ENCODE data around the gene GULP1. TPM values are rescaled to one million over a fixed set of nuclear protein-coding genes. Genes with fewer than 3 reads are reported as not detected.
"Not testable (repeated sequence)": the region's sequence is repeated elsewhere in the genome, so short reads cannot be mapped to it uniquely, and the experiment has no call there.

Gene GULP1
- total and polyA plus RNA-seq, 2 donors, result 36.2 to 119 TPM

- 51% methylated on average over 1 of the region's 1 CpG for WGBS
- H3K27ac ChIP-seq (ENCODE audit: low read depth), result no peak overlapping the region
- no peaks in the 10 kb centered on the region for H3K36me3 ChIP-seq (ENCODE audit: insufficient read depth)
- DNase-seq (ENCODE audit: extremely low spot score), result no peak
- no peak overlapping the region for H3K4me3 ChIP-seq (ENCODE audit: low read depth, low read length)
- H3K4me1 ChIP-seq (ENCODE audit: insufficient read depth), result no peaks in the 10 kb centered on the region
These were observed 232.2 kb downstream of the GULP1 start for GRCh38 chr2:188523919-188524318.

GRCh38 chr2:188524519-188525113 lies 232.9 kb downstream of the GULP1 start:
- 2% methylated on average over 2 of the region's 2 CpGs for WGBS
- Histone ChIP-seq H3K27ac (ENCODE audit: low read depth) (no peak overlapping the region), H3K36me3 (ENCODE audit: insufficient read depth) (no peaks in the 10 kb centered on the region), H3K4me3 (ENCODE audit: low read depth, low read length) (no peak overlapping the region), H3K4me1 (ENCODE audit: insufficient read depth) (no peaks in the 10 kb centered on the region)
- peak; percentile 76 for DNase-seq (ENCODE audit: extremely low spot score)

GRCh38 chr2:188526701-188527100 lies 235.0 kb downstream of the GULP1 start:
- H3K27ac ChIP-seq (ENCODE audit: low read depth), result no peak overlapping the region
- no peak for DNase-seq (ENCODE audit: extremely low spot score)
- H3K4me3 ChIP-seq (ENCODE audit: low read depth, low read length), result no peak overlapping the region

GRCh38 chr2:188527141-188527540 lies 235.5 kb downstream of the GULP1 start:
- no peaks in the 10 kb centered on the region for H3K4me1 ChIP-seq (ENCODE audit: insufficient read depth)
- 32% methylated on average over 1 of the region's 1 CpG for WGBS
- no peak overlapping the region for H3K4me3 ChIP-seq (ENCODE audit: low read depth, low read length)
- peak overlapping the region; percentile 5 for H3K27ac ChIP-seq (ENCODE audit: low read depth)
- no peaks in the 10 kb centered on the region for H3K36me3 ChIP-seq (ENCODE audit: insufficient read depth)
- DNase-seq (ENCODE audit: extremely low spot score), result no peak

More at GRCh38 chr2:188526701-188527100, 235.0 kb downstream of the GULP1 start:
- Histone ChIP-seq H3K36me3 (ENCODE audit: insufficient read depth) (no peaks in the 10 kb centered on the region), H3K4me1 (ENCODE audit: insufficient read depth) (no peaks in the 10 kb centered on the region)

- Histone ChIP-seq H3K4me3 (ENCODE audit: low read depth, low read length) (no peak overlapping the region), H3K36me3 (ENCODE audit: insufficient read depth) (no peaks in the 10 kb centered on the region), H3K4me1 (ENCODE audit: insufficient read depth) (no peaks in the 10 kb centered on the region), H3K27ac (ENCODE audit: low read depth) (no peak overlapping the region)
- WGBS, result 36% methylated on average over 5 of the region's 5 CpGs
- no peak for DNase-seq (ENCODE audit: extremely low spot score)
These were observed 235.9 kb downstream of the GULP1 start for GRCh38 chr2:188527581-188527993.

- DNase-seq (ENCODE audit: extremely low spot score), result no peak
- whole genome bisulfite sequencing, result 64% methylated on average over 1 of the region's 1 CpG
- H3K36me3 ChIP-seq (ENCODE audit: insufficient read depth), result no peaks in the 10 kb centered on the region
- no peak overlapping the region for H3K4me3 ChIP-seq (ENCODE audit: low read depth, low read length)
- no peak overlapping the region for H3K27ac ChIP-seq (ENCODE audit: low read depth)
- no peaks in the 10 kb centered on the region for H3K4me1 ChIP-seq (ENCODE audit: insufficient read depth)
These were observed 238.0 kb downstream of the GULP1 start for GRCh38 chr2:188529710-188530109.

GRCh38 chr2:188534875-188535274 lies 243.2 kb downstream of the GULP1 start:
- H3K36me3 ChIP-seq (ENCODE audit: insufficient read depth), result no peaks in the 10 kb centered on the region
- 96% methylated on average over 2 of the region's 2 CpGs for WGBS
- DNase-seq (ENCODE audit: extremely low spot score), result no peak

GRCh38 chr2:188551671-188552070 lies 260.0 kb downstream of the GULP1 start:
- Histone ChIP-seq H3K36me3 (ENCODE audit: insufficient read depth) (no peaks in the 10 kb centered on the region), H3K4me1 (ENCODE audit: insufficient read depth) (no peaks in the 10 kb centered on the region), H3K27ac (ENCODE audit: low read depth) (no peak overlapping the region), H3K4me3 (ENCODE audit: low read depth, low read length) (no peak overlapping the region)
- 79% methylated on average over 3 of the region's 3 CpGs for WGBS
- DNase-seq (ENCODE audit: extremely low spot score), result no peak

More at GRCh38 chr2:188534875-188535274, 243.2 kb downstream of the GULP1 start:
- Histone ChIP-seq H3K4me1 (ENCODE audit: insufficient read depth) (no peaks in the 10 kb centered on the region), H3K4me3 (ENCODE audit: low read depth, low read length) (no peak overlapping the region), H3K27ac (ENCODE audit: low read depth) (no peak overlapping the region)

- Histone ChIP-seq H3K27ac (ENCODE audit: low read depth) (no peak overlapping the region), H3K4me1 (ENCODE audit: insufficient read depth) (no peaks in the 10 kb centered on the region), H3K36me3 (ENCODE audit: insufficient read depth) (no peaks in the 10 kb centered on the region), H3K4me3 (ENCODE audit: low read depth, low read length) (no peak overlapping the region)
- no peak for DNase-seq (ENCODE audit: extremely low spot score)
- WGBS, result 100% methylated on average over 1 of the region's 1 CpG
These were observed 265.4 kb downstream of the GULP1 start for GRCh38 chr2:188557081-188557480.

GRCh38 chr2:188559455-188559854 lies 267.8 kb downstream of the GULP1 start:
- H3K4me1 ChIP-seq (ENCODE audit: insufficient read depth); H3K4me3 ChIP-seq (ENCODE audit: low read depth, low read length): not testable (repeated sequence)
- WGBS, result 95% methylated on average over 2 of the region's 2 CpGs

GRCh38 chr2:188561473-188561979 lies 269.9 kb downstream of the GULP1 start:
- no peaks in the 10 kb centered on the region for H3K4me1 ChIP-seq (ENCODE audit: insufficient read depth)
- WGBS, result 93% methylated on average over 4 of the region's 4 CpGs
- DNase-seq (ENCODE audit: extremely low spot score), result no peak
- H3K27ac ChIP-seq (ENCODE audit: low read depth), result no peak overlapping the region
- H3K4me3 ChIP-seq (ENCODE audit: low read depth, low read length), result no peak overlapping the region
- no peaks in the 10 kb centered on the region for H3K36me3 ChIP-seq (ENCODE audit: insufficient read depth)

More at GRCh38 chr2:188559455-188559854, 267.8 kb downstream of the GULP1 start:
- DNase-seq (ENCODE audit: extremely low spot score); H3K27ac ChIP-seq (ENCODE audit: low read depth); H3K36me3 ChIP-seq (ENCODE audit: insufficient read depth): not testable (repeated sequence)

GRCh38 chr2:188569431-188570165 lies 277.9 kb downstream of the GULP1 start:
- peaks cover 1% of the 10 kb centered on the region for H3K4me1 ChIP-seq (ENCODE audit: insufficient read depth)
- H3K36me3 ChIP-seq (ENCODE audit: insufficient read depth), result no peaks in the 10 kb centered on the region
- no peak for DNase-seq (ENCODE audit: extremely low spot score)
- no peak overlapping the region for H3K4me3 ChIP-seq (ENCODE audit: low read depth, low read length)
- H3K27ac ChIP-seq (ENCODE audit: low read depth), result no peak overlapping the region
- 86% methylated on average over 4 of the region's 4 CpGs for WGBS

- Histone ChIP-seq H3K4me3 (ENCODE audit: low read depth, low read length) (no peak overlapping the region), H3K36me3 (ENCODE audit: insufficient read depth) (no peaks in the 10 kb centered on the region), H3K27ac (ENCODE audit: low read depth) (no peak overlapping the region), H3K4me1 (ENCODE audit: insufficient read depth) (peaks cover 1% of the 10 kb centered on the region)
- DNase-seq (ENCODE audit: extremely low spot score), result no peak
- 96% methylated on average over 1 of the region's 1 CpG for WGBS
These were observed 278.7 kb downstream of the GULP1 start for GRCh38 chr2:188570370-188570769.

Measured in urinary bladder (tissue), 4 donors.